Measurements from ENCODE around the gene DTX4. TPM values are rescaled to one million over a fixed set of nuclear protein-coding genes. Genes with fewer than 3 reads are reported as not detected.

Gene DTX4
- total RNA-seq, 1 experiment from 2014 or later: 1.9 TPM

DNA sequence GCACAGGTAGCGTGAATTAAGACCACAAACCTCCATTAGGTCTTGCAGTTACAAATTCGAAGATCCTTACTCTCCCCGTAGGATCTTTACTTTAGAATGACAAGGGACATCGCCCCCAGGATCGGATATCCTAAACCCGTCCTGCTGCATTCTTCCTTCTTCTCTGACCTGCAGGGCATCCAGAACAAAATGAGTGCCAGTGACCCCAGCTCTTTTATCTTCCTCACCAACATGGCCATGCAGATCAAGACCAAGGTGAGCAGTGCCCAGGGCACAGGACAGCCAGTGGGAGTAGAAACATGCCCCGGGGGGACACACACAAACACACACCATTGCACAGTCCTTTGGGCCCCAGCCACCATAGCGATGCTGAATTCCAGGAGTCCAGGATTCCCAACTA is 83.3 kb downstream of the DTX4 start:
- H3K4me3 ChIP-seq (ENCODE audit: low read depth, low read length, poor library complexity, severe bottlenecking): no peak overlapping the region
- H3K9me3 ChIP-seq (ENCODE audit: low read depth, low read length, poor library complexity, severe bottlenecking): no peaks in the 10 kb centered on the region
- BruUV-seq (replicated peaks): no TSS peak
- no peaks in the 10 kb centered on the region for H3K27me3 ChIP-seq (replicated peaks; ENCODE audit: insufficient read depth, low read depth, low read length, poor library complexity)
- no peaks in the 10 kb centered on the region for H3K4me1 ChIP-seq (ENCODE audit: insufficient read depth, low read length, poor library complexity, severe bottlenecking)
- TF ChIP-seq, protein P1, sequence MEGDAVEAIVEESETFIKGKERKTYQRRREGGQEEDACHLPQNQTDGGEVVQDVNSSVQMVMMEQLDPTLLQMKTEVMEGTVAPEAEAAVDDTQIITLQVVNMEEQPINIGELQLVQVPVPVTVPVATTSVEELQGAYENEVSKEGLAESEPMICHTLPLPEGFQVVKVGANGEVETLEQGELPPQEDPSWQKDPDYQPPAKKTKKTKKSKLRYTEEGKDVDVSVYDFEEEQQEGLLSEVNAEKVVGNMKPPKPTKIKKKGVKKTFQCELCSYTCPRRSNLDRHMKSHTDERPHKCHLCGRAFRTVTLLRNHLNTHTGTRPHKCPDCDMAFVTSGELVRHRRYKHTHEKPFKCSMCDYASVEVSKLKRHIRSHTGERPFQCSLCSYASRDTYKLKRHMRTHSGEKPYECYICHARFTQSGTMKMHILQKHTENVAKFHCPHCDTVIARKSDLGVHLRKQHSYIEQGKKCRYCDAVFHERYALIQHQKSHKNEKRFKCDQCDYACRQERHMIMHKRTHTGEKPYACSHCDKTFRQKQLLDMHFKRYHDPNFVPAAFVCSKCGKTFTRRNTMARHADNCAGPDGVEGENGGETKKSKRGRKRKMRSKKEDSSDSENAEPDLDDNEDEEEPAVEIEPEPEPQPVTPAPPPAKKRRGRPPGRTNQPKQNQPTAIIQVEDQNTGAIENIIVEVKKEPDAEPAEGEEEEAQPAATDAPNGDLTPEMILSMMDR (conservative IDR thresholded peaks at IDR 0.05; ENCODE audit: low read depth, low read length): no peak
- no peak for TF ChIP-seq EZH2 (IDR thresholded peaks at IDR 0.05; ENCODE audit: borderline replicate concordance, low read depth, low read length, poor library complexity, severe bottlenecking)
- no peaks in the 10 kb centered on the region for H3K36me3 ChIP-seq (ENCODE audit: insufficient read depth, low read length, poor library complexity, severe bottlenecking)
- CTCF ChIA-PET: no interaction called here
- H3K27ac ChIP-seq (ENCODE audit: low read depth, low read length, poor library complexity, severe bottlenecking): no peak overlapping the region
- intact Hi-C loops (cut with micrococcal nuclease; ENCODE audit: unreplicated experiment): no loop called here
- POLR2A ChIA-PET (ENCODE audit: low non-redundant PET): no interaction called here
- DNase-seq (ENCODE audit: low spot score): no peak

Other genes with a start within 250 kb of the DTX4 start
- 0.17 TPM in 1 of 2 replicates, not detected in the other for gene GLYATL1, start 232.6 kb upstream of the DTX4 start, total RNA-seq (2021)
- not detected in 2 replicates for gene GLYATL1B, start 85.8 kb upstream of the DTX4 start, total RNA-seq (2021)
- 41.5 and 50.1 TPM in 2 replicates for gene FAM111B, start 64.9 kb upstream of the DTX4 start, total RNA-seq (2021)
- gene FAM111A, start 29.3 kb upstream of the DTX4 start, total RNA-seq (2021): 47.7 and 54.8 TPM in 2 replicates
- not detected in 2 replicates for gene MPEG1, start 40.8 kb downstream of the DTX4 start, total RNA-seq (2021)
- not detected in 2 replicates for gene OR5AN1, start 186.8 kb downstream of the DTX4 start, total RNA-seq (2021)